ENCODE data around the gene B3GNT3. TPM values are rescaled to one million over a fixed set of nuclear protein-coding genes. Genes with fewer than 3 reads are reported as not detected.

The B3GNT3 gene
- polyA plus RNA-seq, 1 experiment: not detected

DNA sequence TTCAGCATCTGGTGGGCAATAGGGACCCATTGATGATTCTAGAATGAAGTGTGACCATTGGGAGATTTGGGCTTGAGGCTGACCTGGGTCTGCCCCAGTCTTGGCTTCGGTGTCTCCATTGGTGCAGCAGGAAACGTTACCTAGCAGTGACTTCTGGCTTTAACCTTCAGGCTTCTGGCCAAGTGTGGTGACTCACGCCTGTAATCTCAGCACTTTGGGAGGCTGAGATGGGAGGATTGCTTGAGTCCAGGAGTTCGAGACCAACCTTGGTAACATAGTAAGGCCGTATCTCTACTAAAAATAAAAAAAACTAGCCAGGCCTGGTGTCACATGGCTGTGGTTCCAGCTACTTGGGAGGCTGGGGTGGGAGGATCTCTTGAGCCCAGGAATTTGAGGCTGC lies 36.4 kb upstream of the B3GNT3 start:
- POLR2A ChIA-PET: interaction anchor here (0.6 to 0.7 kb wide), 3 partner anchors 17 to 339 kb away, joined by 4 to 6 read pairs (median 5); partner anchors contain the start of gene MVB12A
- Histone ChIP-seq H3K27ac (ENCODE audit: low read depth, low read length) (no peak overlapping the region), H3K27me3 (ENCODE audit: control insufficient read depth, insufficient read depth, low read length) (peaks cover 6% of the 10 kb centered on the region), H3K9me3 (ENCODE audit: control insufficient read depth, insufficient read depth, low read length) (no peaks in the 10 kb centered on the region), H3K4me3 (ENCODE audit: low read depth, low read length) (no peak overlapping the region)
- no peak for TF ChIP-seq CTCF (IDR thresholded peaks at IDR 0.05; ENCODE audit: low read depth, low read length)
- DNase-seq (ENCODE audit: low read depth, low spot score): no peak
- CTCF ChIA-PET: interaction anchor here (2.3 kb wide), 1 partner anchor 8 kb away, joined by 9 read pairs; no protein-coding TSS in a partner anchor

DNA sequence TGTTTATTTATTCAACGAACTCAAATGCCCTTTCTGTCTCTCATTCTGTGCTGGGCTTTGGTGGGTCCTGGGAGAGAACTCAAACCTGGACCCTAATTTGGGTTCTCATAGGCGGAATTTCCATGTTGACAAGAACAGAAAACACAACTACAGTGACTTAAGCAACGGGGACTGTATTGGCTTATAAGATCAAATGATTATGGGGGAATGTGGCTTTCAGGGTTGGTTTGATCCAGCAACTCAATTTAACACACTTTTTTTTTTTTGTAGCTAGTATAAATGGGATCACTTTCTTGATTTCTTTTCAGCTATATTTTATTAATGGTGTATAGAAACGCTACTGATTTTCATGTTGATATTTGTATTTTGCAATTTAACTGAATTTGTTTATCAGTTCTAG lies 33.8 kb upstream of the B3GNT3 start:
- H3K27me3 ChIP-seq (ENCODE audit: control insufficient read depth, insufficient read depth, low read length): peaks cover 3% of the 10 kb centered on the region
- POLR2A ChIA-PET: no interaction called here
- CTCF ChIA-PET: no interaction called here
- DNase-seq (ENCODE audit: low read depth, low spot score): no peak
- no peak for TF ChIP-seq CTCF (IDR thresholded peaks at IDR 0.05; ENCODE audit: low read depth, low read length)
- no peaks in the 10 kb centered on the region for H3K9me3 ChIP-seq (ENCODE audit: control insufficient read depth, insufficient read depth, low read length)
- no peak overlapping the region for H3K4me3 ChIP-seq (ENCODE audit: low read depth, low read length)
- no peak overlapping the region for H3K27ac ChIP-seq (ENCODE audit: low read depth, low read length)

- POLR2A ChIA-PET: interaction anchor here (0.6 to 0.7 kb wide), 2 partner anchors 23 to 494 kb away, joined by 3 to 6 read pairs; no protein-coding TSS in a partner anchor
These were observed 32.3 kb upstream of the B3GNT3 start for GRCh38 chr19:17762505-17763229.

DNA sequence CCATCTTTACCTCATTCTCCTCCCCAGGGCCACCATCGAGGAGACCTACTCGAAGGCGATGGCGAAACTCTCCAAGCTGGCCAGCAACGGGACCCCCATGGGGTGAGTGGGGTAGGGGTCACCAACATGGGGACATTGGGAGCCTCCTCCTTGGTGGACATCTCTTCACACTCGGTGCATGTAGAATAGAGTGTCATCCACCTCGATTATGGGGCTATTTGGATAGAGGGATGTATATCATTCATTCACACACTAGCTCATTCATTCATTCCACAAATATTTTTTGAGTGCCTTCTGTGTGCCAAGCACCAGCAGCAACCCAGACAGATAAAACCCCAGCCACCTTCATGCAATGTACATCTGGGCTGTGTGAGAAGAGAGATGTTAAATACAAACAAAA lies 30.6 kb upstream of the B3GNT3 start:
- DNase-seq (ENCODE audit: low read depth, low spot score): no peak
- H3K4me3 ChIP-seq (ENCODE audit: low read depth, low read length): no peak overlapping the region

More at GRCh38 chr19:17762505-17763229, 32.3 kb upstream of the B3GNT3 start:
- no peak for TF ChIP-seq CTCF (IDR thresholded peaks at IDR 0.05; ENCODE audit: low read depth, low read length)
- Histone ChIP-seq H3K4me3 (ENCODE audit: low read depth, low read length) (no peak overlapping the region), H3K27ac (ENCODE audit: low read depth, low read length) (no peak overlapping the region), H3K9me3 (ENCODE audit: control insufficient read depth, insufficient read depth, low read length) (no peaks in the 10 kb centered on the region), H3K27me3 (ENCODE audit: control insufficient read depth, insufficient read depth, low read length) (peaks cover 3% of the 10 kb centered on the region)
- CTCF ChIA-PET: interaction anchor here (0.5 to 0.8 kb wide), 4 partner anchors 14 to 340 kb away, joined by 3 to 6 read pairs (median 4); no protein-coding TSS in a partner anchor
- no peak for DNase-seq (ENCODE audit: low read depth, low spot score)

More for the DNA sequence above, 30.6 kb upstream of the B3GNT3 start:
- peaks cover 3% of the 10 kb centered on the region for H3K27me3 ChIP-seq (ENCODE audit: control insufficient read depth, insufficient read depth, low read length)
- no peak overlapping the region for H3K27ac ChIP-seq (ENCODE audit: low read depth, low read length)
- no peak for TF ChIP-seq CTCF (IDR thresholded peaks at IDR 0.05; ENCODE audit: low read depth, low read length)
- POLR2A ChIA-PET: interaction anchor here (0.7 kb wide), 1 partner anchor 12 kb away, joined by 9 read pairs; no protein-coding TSS in a partner anchor
- CTCF ChIA-PET: interaction anchor here (0.7 kb wide), 1 partner anchor 299 kb away, joined by 3 read pairs; no protein-coding TSS in a partner anchor
- H3K9me3 ChIP-seq (ENCODE audit: control insufficient read depth, insufficient read depth, low read length): no peaks in the 10 kb centered on the region

All from AG04450 (cell line).